Testis (tissue), 3 donors: ENCODE results near the gene EXD3. TPM values are rescaled to one million over a fixed set of nuclear protein-coding genes. Genes with fewer than 3 reads are reported as not detected.

Experiments
- DNase-seq: peaks from one replicate; pipeline ENCODE4 v3.0.0-alpha.2; 2019
- H3K27ac ChIP-seq, 2 donors: fragments of 200-600 bp; sonication (generic); one replicate each; pipeline ENCODE4 v1.5.1; 2019
- H3K27me3 ChIP-seq: fragments of 200-600 bp; sonication (generic); one replicate; pipeline ENCODE4 v1.5.1; 2019
- H3K36me3 ChIP-seq: fragments of 200-600 bp; sonication (generic); one replicate; pipeline ENCODE4 v1.5.1; 2017; ENCODE audit warnings: low read depth; ENCODE audit errors: missing control alignments
- H3K4me1 ChIP-seq: fragments of 200-600 bp; sonication (generic); one replicate; pipeline ENCODE4 v1.5.1; 2019
- H3K4me3 ChIP-seq, 2 donors: fragments of 200-600 bp; sonication (generic); one replicate each; pipeline ENCODE4 v1.5.1; 2017 to 2019
- H3K9me3 ChIP-seq: fragments of 200-600 bp; sonication (generic); one replicate; pipeline ENCODE4 v1.5.1; 2017
- POLR2A ChIP-seq: fragments of 450-650 bp; IDR thresholded peaks from one replicate; pipeline ENCODE4 v1.6.1; 2017; ENCODE audit warnings: antibody characterized with exemption, mild to moderate bottlenecking, moderate library complexity
- WGBS, 2 donors: methylation state at CpG; one replicate each; pipeline ENCODE4 v1.1.5; 2018; 5-methylcytosine and 5-hydroxymethylcytosine counted together
- intact Hi-C: fragments of 100-400 bp; cut with DNase I; formaldehyde crosslinking; loops from one replicate; pipeline ENCODE4 v1.15.1; 2023; ENCODE audit warnings: low total_unique reads
- polyA plus RNA-seq: library from polyadenylated mRNA; stranded (reverse); fragments of 350-450 nt; fragmentation: Illumina TruSeq; extraction: RNeasy Lipid Tissue Mini Kit (QIAGEN cat#74804); gene quantifications from one replicate; pipeline ENCODE4 v1.2.3, GENCODE V29; 2014; ENCODE audit warnings: low read depth, low replicate concordance; ENCODE audit not compliant: insufficient read depth
- total RNA-seq, 2 donors: library from RNA; depleted of rRNA; stranded (reverse); fragments of >200 nt; gene quantifications; one replicate each; pipeline ENCODE4 v1.2.3, GENCODE V29; 2016
- TF ChIP-seq, protein P1 (sequence below), 3 experiments: fragments of 450-650 bp in 2 of 3; fragments of 200-600 bp in 1 of 3; sonication (generic) in 1 of 3; IDR thresholded peaks; one replicate each; pipeline ENCODE4 v1.5.1; 2016 to 2019; ENCODE audit warnings: antibody characterized with exemption in 3 of 3, mild to moderate bottlenecking in 2 of 3, moderate library complexity in 1 of 3

EXD3 gene
- total and polyA plus RNA-seq, 3 donors from 2014 or later: 8.9 to 24.5 (median 15.5) TPM

DNA sequence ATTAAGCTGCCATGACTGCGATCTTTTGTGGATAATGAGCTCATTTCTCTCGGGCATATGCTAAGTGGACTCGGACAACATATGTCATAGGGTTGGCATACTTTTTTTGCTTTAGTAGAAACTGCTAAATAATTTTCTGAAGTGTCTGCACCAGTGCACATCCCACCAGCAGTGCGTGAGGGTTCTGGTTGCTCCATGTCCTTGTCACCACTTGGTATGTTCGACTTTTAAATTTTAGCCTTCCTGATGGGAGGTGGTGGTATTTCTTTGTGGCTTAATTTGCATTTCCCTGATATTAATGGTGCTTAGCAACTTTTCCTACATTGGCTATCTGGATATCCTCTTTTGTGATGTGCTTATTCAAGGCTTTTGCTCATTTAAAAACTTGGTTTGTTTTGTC lies 63.1 kb downstream of the EXD3 start:
- 93% methylated on average over 5 of the region's 5 CpGs for WGBS, 2 donors

DNA sequence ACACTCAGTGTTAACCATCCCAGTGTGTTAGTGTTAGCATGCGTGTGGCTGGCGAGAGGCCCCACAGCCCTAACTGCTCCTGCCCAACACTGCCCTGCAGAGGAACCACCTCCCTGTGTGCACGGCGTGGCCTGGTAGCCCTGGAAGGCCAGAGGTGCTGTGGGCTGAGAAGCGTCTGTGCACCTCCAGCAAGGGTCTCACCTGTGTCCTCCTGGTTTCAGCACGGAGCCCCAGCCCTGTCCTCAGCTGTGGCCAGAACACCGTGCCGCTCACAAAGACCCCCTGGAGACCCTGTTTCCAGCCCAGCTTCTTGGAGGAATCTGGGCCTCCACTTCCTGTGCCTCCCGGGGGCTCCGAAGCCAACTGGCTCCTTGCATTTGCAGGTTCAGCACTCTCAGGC lies 64.8 kb downstream of the EXD3 start:
- no peaks in the 10 kb centered on the region for H3K27me3 ChIP-seq
- H3K9me3 ChIP-seq: no peaks in the 10 kb centered on the region
- DNase-seq: no peak
- intact Hi-C loops: no loop called here
- TF ChIP-seq, protein P1, sequence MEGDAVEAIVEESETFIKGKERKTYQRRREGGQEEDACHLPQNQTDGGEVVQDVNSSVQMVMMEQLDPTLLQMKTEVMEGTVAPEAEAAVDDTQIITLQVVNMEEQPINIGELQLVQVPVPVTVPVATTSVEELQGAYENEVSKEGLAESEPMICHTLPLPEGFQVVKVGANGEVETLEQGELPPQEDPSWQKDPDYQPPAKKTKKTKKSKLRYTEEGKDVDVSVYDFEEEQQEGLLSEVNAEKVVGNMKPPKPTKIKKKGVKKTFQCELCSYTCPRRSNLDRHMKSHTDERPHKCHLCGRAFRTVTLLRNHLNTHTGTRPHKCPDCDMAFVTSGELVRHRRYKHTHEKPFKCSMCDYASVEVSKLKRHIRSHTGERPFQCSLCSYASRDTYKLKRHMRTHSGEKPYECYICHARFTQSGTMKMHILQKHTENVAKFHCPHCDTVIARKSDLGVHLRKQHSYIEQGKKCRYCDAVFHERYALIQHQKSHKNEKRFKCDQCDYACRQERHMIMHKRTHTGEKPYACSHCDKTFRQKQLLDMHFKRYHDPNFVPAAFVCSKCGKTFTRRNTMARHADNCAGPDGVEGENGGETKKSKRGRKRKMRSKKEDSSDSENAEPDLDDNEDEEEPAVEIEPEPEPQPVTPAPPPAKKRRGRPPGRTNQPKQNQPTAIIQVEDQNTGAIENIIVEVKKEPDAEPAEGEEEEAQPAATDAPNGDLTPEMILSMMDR (IDR thresholded peaks at IDR 0.05): no peak
- TF ChIP-seq POLR2A: no peak
- WGBS, 2 donors: 96 to 99% methylated on average over 10 of the region's 10 CpGs
- H3K4me3 ChIP-seq: no peak overlapping the region
- no peaks in the 10 kb centered on the region for H3K36me3 ChIP-seq
- H3K27ac ChIP-seq: no peak overlapping the region
- H3K4me1 ChIP-seq: no peaks in the 10 kb centered on the region

More for the DNA sequence above, 63.1 kb downstream of the EXD3 start:
- Histone ChIP-seq H3K27me3 (no peaks in the 10 kb centered on the region), H3K9me3 (no peaks in the 10 kb centered on the region), H3K36me3 (no peaks in the 10 kb centered on the region), H3K27ac (no peak overlapping the region), H3K4me1 (no peaks in the 10 kb centered on the region), H3K4me3 (no peak overlapping the region)
- intact Hi-C loops: no loop called here
- DNase-seq: no peak
- no peak for TF ChIP-seq POLR2A
- TF ChIP-seq, protein P1 (IDR thresholded peaks at IDR 0.05): no peak

DNA sequence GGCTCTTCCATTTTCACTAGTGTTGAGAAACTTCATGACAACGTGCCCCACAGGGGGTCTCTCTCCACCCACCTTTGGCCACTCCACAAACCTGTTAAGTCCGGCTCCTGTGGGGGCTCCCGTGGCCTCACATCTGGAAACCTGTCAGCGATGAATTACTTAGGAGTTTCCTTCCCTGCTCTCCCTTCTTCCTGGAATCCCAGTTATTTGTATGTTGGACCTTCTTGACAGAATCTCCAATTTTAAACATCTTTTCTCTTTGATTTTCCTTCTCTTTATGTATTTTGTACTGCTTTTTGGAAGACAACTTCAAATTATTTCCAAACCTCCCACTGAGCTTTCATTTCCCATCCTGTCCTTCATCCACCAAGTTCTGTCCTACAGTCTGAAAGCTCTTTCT lies 65.8 kb downstream of the EXD3 start:
- no peaks in the 10 kb centered on the region for H3K9me3 ChIP-seq
- H3K27me3 ChIP-seq: no peaks in the 10 kb centered on the region
- no peaks in the 10 kb centered on the region for H3K36me3 ChIP-seq
- no peak overlapping the region for H3K27ac ChIP-seq
- H3K4me1 ChIP-seq: no peaks in the 10 kb centered on the region
- DNase-seq: no peak
- WGBS, 2 donors: 90 to 92% methylated on average over 4 of the region's 4 CpGs
- TF ChIP-seq, protein P1 (IDR thresholded peaks at IDR 0.05): no peak
- TF ChIP-seq POLR2A: no peak
- intact Hi-C loops: no loop called here
- H3K4me3 ChIP-seq: no peak overlapping the region

DNA sequence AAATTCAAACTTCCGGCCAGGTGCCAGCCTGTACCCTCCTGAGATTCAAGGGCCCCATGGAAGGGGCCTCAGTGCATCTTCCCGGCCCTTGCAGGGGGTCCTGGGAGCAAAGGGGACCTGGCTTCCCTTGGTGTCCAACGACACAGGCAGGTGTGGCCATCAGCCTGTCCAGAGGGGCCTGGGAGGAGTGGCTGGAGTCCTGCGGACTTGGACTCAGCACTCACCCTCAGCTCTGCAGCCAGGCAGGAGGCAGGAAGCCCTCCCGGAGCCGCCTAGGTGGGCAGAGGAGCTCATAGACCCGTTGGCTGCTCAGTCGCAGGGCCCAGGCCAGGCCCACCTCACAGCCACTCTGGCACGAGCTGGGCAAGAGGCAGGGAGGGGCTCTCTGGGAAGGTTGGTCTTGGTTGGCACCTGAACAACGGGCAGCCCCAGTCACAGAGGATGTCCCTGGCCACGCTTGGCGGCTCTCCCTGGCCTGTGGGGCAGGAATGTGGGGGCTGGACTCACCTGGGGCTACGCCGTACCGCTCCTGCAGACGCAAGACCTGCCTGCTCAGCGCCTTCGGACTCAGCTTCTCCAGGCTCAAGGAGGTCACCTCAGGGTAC lies 67.1 kb downstream of the EXD3 start:
- no peak for DNase-seq
- intact Hi-C loops: no loop called here
- WGBS, 2 donors: 88 to 90% methylated on average over 12 to 18 of the region's 18 CpGs
- no peaks in the 10 kb centered on the region for H3K9me3 ChIP-seq
- H3K36me3 ChIP-seq: no peaks in the 10 kb centered on the region
- no peak overlapping the region for H3K4me3 ChIP-seq
- TF ChIP-seq, protein P1 (IDR thresholded peaks at IDR 0.05): no peak
- no peak for TF ChIP-seq POLR2A
- H3K27ac ChIP-seq: no peak overlapping the region
- no peaks in the 10 kb centered on the region for H3K27me3 ChIP-seq
- no peaks in the 10 kb centered on the region for H3K4me1 ChIP-seq
